ENCODE data around the gene TEAD3. TPM values are rescaled to one million over a fixed set of nuclear protein-coding genes. Genes with fewer than 3 reads are reported as not detected.
A peak's percentile ranks its signal among the peaks of the same experiment; 100 is the strongest.

The TEAD3 gene
- total and polyA plus RNA-seq, 7 donors = 12.1 to 44.3 (median 23.0) TPM

DNA sequence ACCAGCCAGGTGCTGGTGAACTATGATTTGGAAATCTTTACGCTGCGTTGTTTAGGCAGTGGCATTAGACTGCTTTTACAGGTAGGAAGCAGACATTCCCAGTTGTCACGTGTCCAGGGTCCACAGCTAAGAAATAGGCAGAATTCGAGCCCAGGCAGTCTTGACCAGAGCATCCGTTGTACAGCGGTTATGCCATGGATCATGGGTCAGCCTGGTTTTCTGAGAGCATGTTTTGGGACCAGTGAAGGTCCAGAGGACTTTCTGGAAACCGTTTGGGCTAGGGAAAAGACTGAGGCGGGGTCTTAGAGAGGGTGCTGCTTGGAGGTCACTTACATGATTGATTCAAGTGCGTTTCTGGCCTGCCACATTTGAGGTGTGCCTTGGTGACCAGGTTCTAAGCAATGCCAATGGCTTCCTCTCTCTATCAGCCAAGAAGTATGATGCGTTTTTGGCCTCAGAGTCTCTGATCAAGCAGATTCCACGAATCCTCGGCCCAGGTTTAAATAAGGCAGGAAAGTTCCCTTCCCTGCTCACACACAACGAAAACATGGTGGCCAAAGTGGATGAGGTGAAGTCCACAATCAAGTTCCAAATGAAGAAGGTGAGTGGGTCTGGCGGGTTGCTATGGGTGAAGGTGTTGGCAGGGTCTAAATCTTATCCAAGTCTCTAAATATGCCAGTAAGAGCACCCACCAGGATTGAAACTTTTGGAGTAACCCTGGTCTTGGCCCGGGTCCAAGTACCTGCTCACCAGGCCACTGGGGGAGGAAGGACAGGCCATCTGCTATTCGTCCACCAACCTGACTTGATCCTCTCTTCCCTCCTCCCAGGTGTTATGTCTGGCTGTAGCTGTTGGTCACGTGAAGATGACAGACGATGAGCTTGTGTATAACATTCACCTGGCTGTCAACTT is 26.9 kb downstream of the TEAD3 start:
- TF ChIP-seq CTCF (IDR thresholded peaks at IDR 0.05) = no peak
- 40 to 48% (median 41%) methylated on average over 18 of the region's 18 CpGs for WGBS, 3 donors
- DNase-seq (peak in 1 of 2 donors; percentile 60), ATAC-seq (no peak)
- Histone ChIP-seq H3K4me3 (peak overlapping the region; percentile 91), H3K27me3 (ENCODE audit: insufficient read depth in 3 of 3, low read length in 2 of 3) (no peaks in the 10 kb centered on the region), H3K27ac (peak overlapping the region; percentile 89), H3K36me3 (ENCODE audit: insufficient read depth in 1 of 2, low read depth in 1 of 2) (peaks cover 0 to 85% of the 10 kb centered on the region in 2 donors), H3K9me3 (no peaks in the 10 kb centered on the region), H3K4me1 (peaks cover 20% of the 10 kb centered on the region)
- intact Hi-C loops (cut with DNase I) = loop anchor here in 1 of 2 donors (5.0 kb wide), 1 partner anchor 128 kb away; the partner anchor contains the start of gene PPARD

- peak; percentile 1 to 37 (median 34) for ATAC-seq
- Histone ChIP-seq H3K9me3 (no peaks in the 10 kb centered on the region), H3K4me3 (peak overlapping the region; percentile 91), H3K27ac (peak overlapping the region; percentile 89), H3K36me3 (ENCODE audit: insufficient read depth in 1 of 2, low read depth in 1 of 2) (peaks cover 0 to 80% of the 10 kb centered on the region in 2 donors), H3K27me3 (ENCODE audit: insufficient read depth in 3 of 3, low read length in 2 of 3) (no peaks in the 10 kb centered on the region), H3K4me1 (peaks cover 20% of the 10 kb centered on the region)
- TF ChIP-seq CTCF (IDR thresholded peaks at IDR 0.05) = no peak
- WGBS, 3 donors = 5 to 8% (median 6%) methylated on average over 33 to 37 of the region's 37 CpGs
- intact Hi-C loops (cut with DNase I) = loop anchor here in 1 of 2 donors (1.0 to 5.0 kb wide), 2 partner anchors 127 to 172 kb away; partner anchors contain the start of genes DEF6 and PPARD
- peak in 1 of 2 donors; percentile 52 for DNase-seq
These were observed 27.7 kb downstream of the TEAD3 start for GRCh38 chr6:35468980-35469750.

DNA sequence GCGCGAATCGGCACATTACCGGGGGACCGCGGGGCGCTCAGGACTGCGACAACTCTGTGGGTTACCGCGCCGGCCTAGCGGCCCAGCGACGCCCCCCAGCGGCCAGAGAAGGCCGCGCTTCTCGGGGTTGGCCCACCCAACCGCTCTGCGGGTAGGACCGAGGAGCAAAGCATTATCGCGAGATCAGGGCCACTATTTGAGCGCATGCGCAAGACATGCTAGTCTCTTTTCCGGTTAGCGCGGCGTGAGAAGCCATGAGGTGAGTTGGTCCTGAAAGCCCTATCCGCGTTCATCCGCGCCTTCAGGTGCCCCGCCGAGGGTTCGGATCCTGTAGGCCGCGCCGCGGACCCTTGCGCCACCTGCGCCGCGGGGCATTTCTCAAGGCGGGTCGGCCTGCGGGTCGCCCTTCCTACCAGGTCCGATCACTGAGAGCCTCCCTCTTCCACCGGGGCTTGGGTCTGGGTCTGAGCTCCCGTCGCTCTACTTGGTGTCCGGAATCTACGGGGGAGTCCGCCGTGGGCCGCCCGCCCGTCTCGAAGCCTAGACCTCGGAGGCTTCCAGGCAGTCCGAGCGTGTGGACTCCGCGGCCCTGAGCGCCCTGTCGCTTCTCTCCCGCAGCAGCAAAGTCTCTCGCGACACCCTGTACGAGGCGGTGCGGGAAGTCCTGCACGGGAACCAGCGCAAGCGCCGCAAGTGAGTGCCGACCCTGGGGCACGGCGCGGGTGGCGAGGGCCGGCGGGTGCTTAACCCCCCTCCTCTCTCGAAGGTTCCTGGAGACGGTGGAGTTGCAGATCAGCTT is 28.5 kb downstream of the TEAD3 start, which contains the start of gene RPL10A:
RPL10A (plus strand) TSS at position 221 of the 799 bp plus-strand sequence; CDS start at position 255, 34 bp downstream.
- intact Hi-C loops (cut with DNase I) = loop anchor here in 1 of 2 donors (1.0 to 5.0 kb wide), 2 partner anchors 126 to 171 kb away; partner anchors contain the start of genes DEF6 and PPARD
- Histone ChIP-seq H3K9me3 (no peaks in the 10 kb centered on the region), H3K27me3 (ENCODE audit: insufficient read depth in 3 of 3, low read length in 2 of 3) (no peaks in the 10 kb centered on the region), H3K27ac (peak within 1 kb of the TSS; percentile 89), H3K4me3 (peak within 1 kb of the TSS; percentile 91), H3K4me1 (peaks cover 20% of the 10 kb centered on the region), H3K36me3 (ENCODE audit: insufficient read depth in 1 of 2, low read depth in 1 of 2) (peaks cover 0 to 78% of the 10 kb centered on the region in 2 donors)
- TF ChIP-seq CTCF (IDR thresholded peaks at IDR 0.05) = peak; percentile 92
- ATAC-seq = peak; percentile 88 to 90 (median 90)
- peak; percentile 93 to 97 for DNase-seq
- 0 to 1% (median 0%) methylated on average over 63 to 86 of the region's 86 CpGs for WGBS, 3 donors

GRCh38 chr6:35465646-35466045 is 31.2 kb downstream of the TEAD3 start:
- H3K27me3 ChIP-seq (ENCODE audit: insufficient read depth in 3 of 3, low read length in 2 of 3) = no peaks in the 10 kb centered on the region
- no peaks in the 10 kb centered on the region for H3K9me3 ChIP-seq
- no peak overlapping the region for H3K4me3 ChIP-seq
- intact Hi-C loops (cut with DNase I) = loop anchor here in 1 of 2 donors (5.0 kb wide), 1 partner anchor 123 kb away; the partner anchor contains the start of gene PPARD
- no peak overlapping the region for H3K27ac ChIP-seq
- DNase-seq = no peak
- H3K36me3 ChIP-seq (ENCODE audit: insufficient read depth in 1 of 2, low read depth in 1 of 2) = peaks cover 0 to 75% of the 10 kb centered on the region in 2 donors
- peaks cover 13% of the 10 kb centered on the region for H3K4me1 ChIP-seq
- no peak for TF ChIP-seq CTCF (IDR thresholded peaks at IDR 0.05)
- no peak for ATAC-seq
- WGBS, 3 donors = 93 to 100% (median 95%) methylated on average over 1 of the region's 1 CpG

Data from psoas muscle (tissue), 8 donors.